Stimulated activated CD4-positive, alpha-beta T cell treated with anti-CD3 and anti-CD28 coated beads, TNF-alpha, amount 100 ng/mL, for 4 hours (primary cell): ENCODE measurements around the gene SMIM28.

Experiments
- DNase-seq, 3 experiments: peaks; one replicate each; pipeline ENCODE4 v3.0.0-alpha.2; 2020; ENCODE audit warnings: low read depth in 3 of 3

Gene SMIM28

DNA sequence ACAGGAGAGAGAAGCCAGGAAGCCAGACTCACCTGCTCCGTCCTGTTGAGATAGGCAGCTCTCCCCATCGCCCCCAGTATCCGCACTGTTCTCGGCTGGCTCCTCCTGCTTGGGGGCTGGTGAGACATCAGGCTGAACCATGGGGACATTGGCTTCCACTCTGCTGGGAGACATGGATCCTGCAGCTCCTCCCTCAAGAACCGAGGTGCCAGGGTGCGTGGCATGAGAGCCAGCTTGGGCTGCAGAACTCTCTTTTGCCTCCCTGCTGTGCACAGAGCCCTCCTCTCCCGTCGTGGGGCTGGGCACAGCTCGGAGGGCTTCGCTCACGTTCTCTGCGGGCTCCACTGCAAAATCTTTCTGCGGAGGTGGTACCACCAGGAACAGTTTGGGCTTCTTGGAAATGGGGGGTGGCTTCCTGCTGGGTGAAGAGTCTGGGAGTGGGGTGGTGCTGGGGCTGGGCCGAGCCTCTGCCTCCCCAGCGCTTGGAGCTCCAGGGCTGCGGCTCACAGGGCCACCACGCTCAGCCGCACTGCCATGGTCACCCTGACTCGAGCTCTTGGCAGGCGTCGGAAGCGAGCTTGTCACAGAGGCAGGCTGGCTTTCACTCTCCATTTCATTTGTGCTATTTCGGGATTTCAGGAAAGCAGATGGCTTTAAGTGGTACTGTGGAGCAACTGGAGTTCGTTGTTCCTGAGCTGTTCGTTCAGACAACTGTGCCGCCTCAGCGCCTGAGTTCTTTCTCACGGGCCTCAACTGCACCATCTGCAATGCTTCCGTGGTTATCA, 52.8 kb downstream of the SMIM28 start:
- no peak for DNase-seq

DNA sequence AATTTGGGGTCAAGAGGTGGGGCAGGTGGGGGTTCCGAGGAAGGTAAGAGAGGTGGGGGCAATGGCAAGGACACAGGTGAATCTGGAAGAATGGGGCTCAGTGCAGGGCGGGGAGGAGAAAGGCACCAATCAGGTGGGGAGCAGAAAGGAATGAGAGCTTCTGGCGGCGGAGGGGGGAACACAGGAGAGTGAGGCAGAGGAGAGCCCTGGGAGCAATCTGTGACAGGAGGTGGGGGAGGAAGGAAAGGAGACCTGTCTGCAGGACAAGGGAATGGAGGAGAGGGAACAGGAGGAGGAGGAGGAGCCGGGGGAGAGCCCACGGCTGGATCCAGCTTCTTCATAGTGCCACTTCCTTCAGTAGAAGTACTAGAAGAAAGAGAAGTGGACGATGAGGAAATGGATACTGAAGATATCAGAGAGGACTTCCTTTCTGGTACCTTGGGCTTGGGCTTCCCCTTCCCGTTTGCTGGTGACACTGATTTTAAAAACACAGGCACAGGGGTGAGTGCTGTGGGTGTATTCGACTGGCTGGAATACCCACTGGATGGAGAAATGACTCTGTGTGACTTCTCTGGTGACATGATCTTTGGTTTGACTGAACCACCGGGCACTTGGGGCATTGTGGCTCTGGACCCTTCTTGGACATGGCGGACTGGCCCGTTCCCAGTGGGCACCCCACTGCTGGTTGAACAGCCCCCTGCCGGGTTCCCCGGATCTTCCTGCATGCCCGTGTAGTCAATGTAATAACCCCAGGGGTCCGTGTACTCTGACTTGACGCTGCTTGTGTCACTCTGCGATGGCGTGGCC, 53.8 kb downstream of the SMIM28 start:
- no peak for DNase-seq

GRCh38 chr6:138432063-138432356, 54.3 kb downstream of the SMIM28 start:
- DNase-seq: no peak
